DMS 273 (cell line): ENCODE measurements around the gene CCDC154.

Experiments used
- DNase-seq: peaks from one replicate; lab custom pipeline; 2025; ENCODE audit not compliant: unreplicated experiment; lab: John Stamatoyannopoulos, UW

Gene CCDC154

DNA sequence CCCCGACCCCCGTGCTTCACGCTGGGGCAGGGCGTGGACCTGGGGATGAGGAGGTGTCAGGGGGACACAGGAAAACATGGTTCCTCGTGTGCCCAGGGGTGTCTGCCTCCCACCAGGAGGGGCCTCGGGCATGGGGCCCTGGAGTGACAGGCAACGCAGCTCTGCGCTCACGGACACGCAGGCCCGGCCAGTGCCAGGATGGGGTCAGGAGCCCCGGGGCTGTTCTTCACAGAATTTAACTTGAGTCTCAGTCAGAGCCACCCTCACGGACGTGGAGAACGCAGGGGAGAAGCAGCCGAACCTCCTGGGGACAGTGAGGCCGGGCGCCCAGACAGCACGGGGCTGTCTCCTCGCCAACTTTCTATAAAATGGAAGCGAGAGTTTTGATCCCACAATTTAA lies 46.6 kb downstream of the CCDC154 start:
- DNase-seq, result no peak

DNA sequence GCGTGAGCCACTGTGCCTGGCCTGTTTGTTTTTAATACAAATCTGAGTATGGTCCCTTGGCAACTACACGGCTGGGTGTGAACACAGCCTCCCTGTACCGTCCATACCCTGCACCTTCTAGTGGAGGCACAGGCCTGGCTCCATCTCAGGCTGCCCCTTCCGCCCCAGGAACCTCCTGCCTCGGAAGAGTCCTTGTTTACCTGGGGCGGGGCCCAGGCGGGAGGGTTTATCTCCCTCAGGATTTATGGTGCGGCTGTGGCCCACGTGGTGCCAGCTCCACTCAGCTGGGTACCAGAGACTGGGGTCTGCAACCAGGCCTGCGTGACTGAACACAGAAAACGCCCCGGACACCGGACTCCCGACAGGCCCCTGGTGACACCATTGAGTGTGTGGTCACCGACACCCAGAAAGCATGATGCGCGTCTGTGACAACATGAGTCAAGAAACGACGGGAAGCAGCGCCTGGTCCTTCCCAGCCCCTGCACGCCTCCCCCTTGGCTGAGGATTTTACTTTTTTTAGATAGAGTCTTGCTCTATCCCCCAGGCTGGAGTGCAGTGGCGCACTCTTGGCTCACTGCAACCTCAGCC lies 48.8 kb downstream of the CCDC154 start:
- DNase-seq, result no peak

DNA sequence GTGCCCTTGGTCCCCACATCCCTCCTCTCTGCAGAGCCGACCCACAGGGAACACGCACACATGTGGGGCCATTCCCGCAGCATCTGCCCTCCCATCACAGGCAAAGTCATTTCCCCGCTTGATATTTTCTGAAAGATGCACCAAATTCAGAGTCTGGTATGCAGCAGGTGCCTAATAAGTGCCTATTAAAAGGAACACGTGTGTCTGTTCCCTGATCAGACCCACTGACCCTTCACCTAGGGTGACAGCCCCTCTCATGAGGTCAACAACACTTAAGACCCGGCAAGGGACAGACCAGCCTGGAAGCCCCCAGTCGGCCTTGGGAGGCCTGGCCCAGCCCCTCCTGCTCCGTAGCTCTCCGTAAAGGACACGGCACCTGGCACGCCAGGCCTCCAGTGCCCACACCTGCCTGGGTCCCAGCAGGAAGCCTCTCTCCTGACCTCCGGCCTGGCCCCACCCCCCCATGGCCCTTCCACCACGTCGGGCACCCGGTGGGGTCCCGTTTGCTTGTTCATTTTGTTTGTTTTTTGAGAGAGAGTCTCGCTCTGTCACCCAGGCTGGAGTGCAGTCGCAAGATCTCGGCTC lies 49.9 kb downstream of the CCDC154 start:
- DNase-seq, result no peak

DNA sequence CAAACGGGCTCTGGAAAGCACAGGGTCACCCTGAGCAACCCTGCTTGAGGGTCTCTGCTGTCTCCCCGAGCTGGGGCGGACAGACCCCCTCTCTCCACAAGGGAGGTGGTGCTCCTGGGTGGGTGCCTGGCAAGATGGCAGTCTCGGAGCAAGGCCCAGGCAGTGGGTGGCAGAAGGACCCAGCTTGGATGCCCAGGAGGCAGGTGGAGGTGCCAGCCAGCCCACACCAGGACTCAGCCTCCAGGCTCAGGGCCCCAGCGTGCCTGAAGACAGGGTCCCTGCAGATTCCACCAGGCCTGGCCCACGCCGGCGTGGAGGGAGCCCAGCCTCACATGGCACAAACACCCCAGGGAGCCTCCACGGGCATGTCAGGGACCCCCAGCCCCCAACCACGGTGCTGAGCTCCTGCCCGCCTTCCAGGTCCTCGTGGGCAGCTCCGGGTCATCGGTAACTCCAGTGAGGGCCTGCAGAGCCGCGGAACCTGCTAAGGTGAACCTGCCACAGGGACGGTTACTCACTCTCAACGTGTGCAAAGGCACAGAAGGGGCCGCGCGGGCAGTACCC lies 50.7 kb downstream of the CCDC154 start:
- DNase-seq, result no peak

DNA sequence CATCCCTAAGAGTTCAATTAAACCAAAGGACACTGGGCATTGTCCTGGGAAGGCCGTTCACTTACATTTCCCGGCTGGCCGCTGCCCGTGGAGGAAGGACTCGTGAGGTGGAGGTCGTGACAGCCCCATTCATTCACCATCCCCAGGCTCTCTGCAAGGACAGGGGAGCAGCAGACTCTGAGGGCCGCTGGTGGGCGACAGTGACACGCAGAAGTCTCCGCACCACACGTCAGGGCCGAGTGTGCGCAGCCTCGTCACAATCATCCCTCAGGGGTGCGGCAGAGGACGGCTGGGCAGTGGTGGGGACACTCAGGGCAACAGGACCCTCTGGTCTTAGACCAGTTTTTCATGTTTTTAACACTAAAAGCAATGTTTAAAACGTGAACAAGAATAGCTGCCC lies 51.5 kb downstream of the CCDC154 start:
- DNase-seq, result no peak

DNA sequence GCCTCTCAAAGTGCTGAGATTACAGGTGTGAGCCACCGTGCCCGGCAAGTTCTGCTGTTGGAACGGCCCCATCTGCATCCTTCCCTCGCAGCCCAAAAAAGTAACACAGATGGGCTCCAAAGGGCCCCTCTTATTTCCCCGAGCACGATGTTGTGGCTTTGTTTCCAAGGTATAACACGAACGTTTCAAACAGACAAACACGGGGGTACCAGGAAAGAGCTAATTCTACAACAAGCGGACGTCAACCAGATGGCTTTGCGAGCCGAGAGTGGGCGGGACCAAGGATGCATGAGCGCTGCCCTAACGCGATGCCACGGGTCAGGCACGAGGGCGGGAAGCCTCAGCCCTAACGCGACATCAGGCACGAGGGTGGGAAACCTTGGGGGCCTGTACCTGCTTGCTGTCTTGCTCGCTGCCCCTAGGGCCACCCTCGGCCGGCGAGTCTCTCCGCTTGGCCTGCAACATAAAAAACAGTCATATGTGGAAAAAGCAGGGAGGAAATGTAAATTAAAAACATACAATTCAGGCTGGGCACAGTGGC lies 54.0 kb downstream of the CCDC154 start:
- no peak for DNase-seq

DNA sequence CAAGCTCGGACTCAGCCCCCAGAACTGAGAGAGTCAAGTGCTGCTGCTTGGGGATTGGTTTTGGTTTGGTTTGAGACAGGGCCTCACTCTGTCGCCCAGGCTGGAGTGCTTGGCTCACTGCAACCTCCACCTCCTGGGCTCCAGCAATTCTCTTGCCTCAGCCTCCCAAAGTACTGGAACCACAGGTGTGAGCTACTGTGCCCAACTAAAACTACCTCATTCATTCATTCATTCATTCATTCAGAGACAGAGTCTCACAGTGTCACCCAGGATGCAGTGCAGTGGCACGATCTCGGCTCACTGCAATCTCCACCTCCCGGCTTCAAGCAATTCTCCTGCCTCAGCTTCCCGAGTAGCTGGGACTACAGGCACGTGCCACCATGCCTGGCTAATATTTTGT lies 54.6 kb downstream of the CCDC154 start:
- DNase-seq, result no peak

DNA sequence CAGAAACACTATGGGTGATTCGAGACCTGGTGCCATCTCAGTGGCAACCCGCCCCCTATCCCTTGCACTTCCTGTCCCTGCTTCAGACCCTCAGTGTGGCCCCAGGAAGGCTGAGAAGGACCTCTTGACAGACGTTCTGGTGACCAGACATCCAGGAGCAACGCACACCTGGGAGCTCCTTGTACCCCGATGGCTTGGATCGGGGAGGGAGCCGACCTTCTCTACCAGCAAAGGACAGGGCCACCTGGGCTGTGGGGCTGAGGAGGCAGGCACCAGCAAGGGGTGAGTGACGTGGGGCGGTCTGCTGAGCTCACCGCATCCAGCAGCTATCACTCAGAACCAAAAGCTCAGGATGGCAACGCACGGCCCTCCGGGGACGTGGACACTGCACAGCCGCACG lies 57.0 kb downstream of the CCDC154 start:
- no peak for DNase-seq

DNA sequence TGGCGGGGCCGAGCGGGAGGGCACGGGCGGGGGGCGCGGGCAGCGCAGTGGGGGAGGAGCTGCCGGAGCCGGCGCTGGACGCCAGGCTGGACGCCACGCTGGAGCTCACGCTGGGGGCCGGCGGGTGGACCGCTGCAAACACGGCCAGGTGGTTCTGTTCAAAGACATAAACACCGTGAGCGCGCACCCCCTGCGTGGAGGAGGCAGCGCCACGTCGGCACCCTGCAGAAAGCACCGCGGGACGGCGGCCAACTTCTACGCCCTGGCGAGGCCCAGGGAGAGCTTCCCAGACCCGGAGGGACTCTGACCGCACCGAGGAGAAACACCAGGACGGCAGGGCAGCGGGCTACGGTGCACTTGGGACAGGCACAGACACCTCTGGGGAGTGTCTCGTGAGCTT lies 59.1 kb downstream of the CCDC154 start:
- DNase-seq, result no peak
